ENCODE measurements around the gene BARHL2.

Gene BARHL2

GRCh38 chr1:90716552-90717355 lies at the start of gene BARHL2:
Gene BARHL2, minus strand, starts transcription at chr1:90717302. Its CDS starts 107 bp downstream, at chr1:90717195.
- DNase-seq (ENCODE audit: low spot score) = no peak

- DNase-seq (ENCODE audit: low spot score) = no peak
Observed at GRCh38 chr1:90763930-90764329, 46.8 kb upstream of the BARHL2 start.

- no peak for DNase-seq (ENCODE audit: low spot score)
Observed at GRCh38 chr1:90763506-90763905, 46.4 kb upstream of the BARHL2 start.

- DNase-seq (ENCODE audit: low spot score) = no peak
Observed at GRCh38 chr1:90761781-90762589, 44.9 kb upstream of the BARHL2 start.

- no peak for DNase-seq (ENCODE audit: low spot score)
Observed at GRCh38 chr1:90761156-90761555, 44.1 kb upstream of the BARHL2 start.

GRCh38 chr1:90753556-90753955 lies 36.5 kb upstream of the BARHL2 start:
- no peak for DNase-seq (ENCODE audit: low spot score)

GRCh38 chr1:90748668-90749067 lies 31.6 kb upstream of the BARHL2 start:
- DNase-seq (ENCODE audit: low spot score) = no peak

GRCh38 chr1:90746857-90747256 lies 29.8 kb upstream of the BARHL2 start:
- DNase-seq (ENCODE audit: low spot score) = no peak

GRCh38 chr1:90745972-90746371 lies 28.9 kb upstream of the BARHL2 start:
- no peak for DNase-seq (ENCODE audit: low spot score)

- DNase-seq (ENCODE audit: low spot score) = no peak
Observed at GRCh38 chr1:90732136-90732535, 15.0 kb upstream of the BARHL2 start.

- DNase-seq (ENCODE audit: low spot score) = no peak
Observed at GRCh38 chr1:90731382-90732050, 14.4 kb upstream of the BARHL2 start.

- DNase-seq (ENCODE audit: low spot score) = no peak
Observed at GRCh38 chr1:90730243-90731022, 13.3 kb upstream of the BARHL2 start.

GRCh38 chr1:90729504-90730242 lies 12.6 kb upstream of the BARHL2 start:
- no peak for DNase-seq (ENCODE audit: low spot score)

- DNase-seq (ENCODE audit: low spot score) = no peak
Observed at GRCh38 chr1:90728502-90729287, 11.6 kb upstream of the BARHL2 start.

GRCh38 chr1:90727917-90728501 lies 10.9 kb upstream of the BARHL2 start:
- DNase-seq (ENCODE audit: low spot score) = no peak

- DNase-seq (ENCODE audit: low spot score) = no peak
Observed at GRCh38 chr1:90726986-90727480, 9.9 kb upstream of the BARHL2 start.

GRCh38 chr1:90726425-90726985 lies 9.4 kb upstream of the BARHL2 start:
- no peak for DNase-seq (ENCODE audit: low spot score)

- DNase-seq (ENCODE audit: low spot score) = no peak
Observed at GRCh38 chr1:90725657-90726424, 8.7 kb upstream of the BARHL2 start.

All from hematopoietic multipotent progenitor cell treated with erythropoietin and hydrocortisone succinate and interleukin-3 and kit ligand, for 17 days (in vitro differentiated cells).